ENCODE data around the gene TSPO. TPM values are rescaled to one million over a fixed set of nuclear protein-coding genes. Genes with fewer than 3 reads are reported as not detected.

Gene TSPO
- total and polyA plus RNA-seq, 2 of the 8 experiments (the other 6 are each of a cell fraction or from before 2014, with no cell fraction given), result 19.9 to 51.5 TPM

- no peak overlapping the region for H3K4me2 ChIP-seq (ENCODE audit: insufficient read depth in 1 of 2, low read depth in 2 of 2, low read length in 2 of 2)
- no peak overlapping the region for H2BK20ac ChIP-seq (ENCODE audit: low read length)
- H2BK15ac ChIP-seq (ENCODE audit: low read length), result no peak overlapping the region
- no peak overlapping the region for H2AK5ac ChIP-seq (ENCODE audit: low read depth, low read length)
- no peak overlapping the region for H3K56ac ChIP-seq (replicated peaks; ENCODE audit: insufficient read length, low read depth, low read length)
- peaks cover 0 to under 1% (median under 1%) of the 10 kb centered on the region in 4 experiments; a peak in 1 of 8 replicates for H3K36me3 ChIP-seq (ENCODE audit: control insufficient read depth in 2 of 4, insufficient read depth in 4 of 4, low read length in 3 of 4)
- H3K23me2 ChIP-seq (ENCODE audit: low read depth, low read length), result no peaks in the 10 kb centered on the region
- CTCF ChIA-PET (ENCODE audit: partially characterized antibody), result interaction anchor here (0.6 to 2.2 kb wide), 9 partner anchors 9 to 1005 kb away, joined by 3 to 6 read pairs (median 4); no protein-coding TSS in a partner anchor
- DNase-seq (ENCODE audit: low read depth in 1 of 2, low spot score in 2 of 2) (peak in 1 of 2 experiments; percentile 51), FAIRE-seq (no peak)
- WGBS, 2 experiments (ENCODE audit: extremely low coverage in 1 of 2, insufficient coverage in 1 of 2, insufficient read length in 1 of 2, insufficient replicate concordance in 2 of 2, low coverage in 1 of 2, low lambda C conversion rate in 2 of 2, missing lambda C conversion rate in 1 of 2), result 62% methylated on average over 5 of the region's 5 CpGs; no CpG with 5 or more reads in 1 of the 2 experiments
- POLR2A ChIA-PET (ENCODE audit: partially characterized antibody), result interaction anchor here (0.6 to 1.1 kb wide), 3 partner anchors 13 to 85 kb away, joined by 3 to 4 read pairs (median 4); no protein-coding TSS in a partner anchor
- no peak overlapping the region for H2BK120ac ChIP-seq (replicated peaks; ENCODE audit: low read depth, low read length)
- no peaks in the 10 kb centered on the region for H3K9me3 ChIP-seq (ENCODE audit: insufficient read depth in 2 of 2, low read depth in 1 of 2, low read length in 1 of 2)
- no peaks in the 10 kb centered on the region for H3K79me2 ChIP-seq (ENCODE audit: control insufficient read depth in 1 of 2, insufficient read depth in 2 of 2, low read length in 2 of 2)
- no peak overlapping the region for H3K14ac ChIP-seq (ENCODE audit: insufficient read length)
- no peaks in the 10 kb centered on the region; the same call in none of the 2 replicates for H3K79me1 ChIP-seq (ENCODE audit: low read depth, low read length)
- peaks cover 0 to 6% (median 0%) of the 10 kb centered on the region in 4 experiments; a peak in 3 of 7 replicates for H3K4me1 ChIP-seq (replicated peaks in 1 of 4; ENCODE audit: control insufficient read depth in 3 of 4, insufficient read depth in 4 of 4, low read length in 3 of 4)
- peaks cover 3 to 13% of the 10 kb centered on the region in 2 experiments for H4K20me1 ChIP-seq (replicated peaks in 1 of 2; ENCODE audit: control insufficient read depth in 1 of 2, insufficient read depth in 2 of 2, low read length in 2 of 2)
- no peak overlapping the region for H3K4ac ChIP-seq (replicated peaks; ENCODE audit: insufficient read length, low read depth, low read length)
- no peak overlapping the region for H2BK12ac ChIP-seq (ENCODE audit: low read depth, low read length)
- no peak overlapping the region for H4K5ac ChIP-seq (ENCODE audit: insufficient read length, low read depth, low read length)
- no peak for TF ChIP-seq HDAC2 (IDR thresholded peaks at IDR 0.05; ENCODE audit: borderline replicate concordance in 1 of 2, low read depth in 2 of 2, low read length in 2 of 2)
- TF ChIP-seq BACH1 (IDR thresholded peaks at IDR 0.05; ENCODE audit: low read length), result no peak
- TF ChIP-seq POU5F1 (IDR thresholded peaks at IDR 0.05; ENCODE audit: low read depth, low read length), result no peak
- H2AFZ ChIP-seq (ENCODE audit: low read length), result no peak overlapping the region
- no peak overlapping the region for H3K4me3 ChIP-seq (ENCODE audit: extremely low read depth in 1 of 4, insufficient read depth in 2 of 4, low read depth in 3 of 4, low read length in 4 of 4)
- no peak overlapping the region for H3K23ac ChIP-seq (ENCODE audit: insufficient read length)
- no peak overlapping the region for H3K18ac ChIP-seq (ENCODE audit: extremely low read depth, low read length)
- H4K8ac ChIP-seq (ENCODE audit: extremely low read depth, insufficient read depth, low read length), result no peak overlapping the region
- H4K91ac ChIP-seq (replicated peaks; ENCODE audit: insufficient read length, low read length), result no peak overlapping the region
- H2BK5ac ChIP-seq (ENCODE audit: low read depth, low read length), result no peak overlapping the region
- H3K27ac ChIP-seq (ENCODE audit: low read depth, low read length), result no peak overlapping the region
- H3K27me3 ChIP-seq (replicated peaks in 1 of 4; ENCODE audit: control insufficient read depth in 3 of 4, extremely low read depth in 1 of 4, insufficient read depth in 3 of 4, low read length in 3 of 4), result no peaks in the 10 kb centered on the region
- H3K9ac ChIP-seq (replicated peaks in 1 of 4; ENCODE audit: extremely low read depth in 1 of 4, low read depth in 3 of 4, low read length in 3 of 4), result no peak overlapping the region
These were observed 24.7 kb upstream of the TSPO start for GRCh38 chr22:43126501-43127165.

All from H1 (cell line).